C4-2B (cell line): ENCODE results near the gene ZBTB11.

ENCODE experiments used
- CTCF ChIP-seq: fragments of 450-650 bp; conservative IDR thresholded peaks from 2 replicates; pipeline ENCODE4 v1.5.1; 2017; ENCODE audit warnings: mild to moderate bottlenecking
- ZFX ChIP-seq: fragments of 450-650 bp; IDR thresholded peaks from 2 replicates; pipeline ENCODE4 v1.6.1; 2017

GRCh38 chr3:101623656-101624055, 53.3 kb downstream of the ZBTB11 start:
- no peak for TF ChIP-seq CTCF
- TF ChIP-seq ZFX, result no peak
